HL-60/S4 (cell line): ENCODE measurements around the gene AFAP1L2.

Experiments
- in situ Hi-C: fragments of 300-500 bp; cut with MboI; formaldehyde crosslinking; loops from 2 replicates; pipeline ENCODE4 v1.14.3; 2022; ENCODE audit warnings: low sequenced_read_pairs

Gene AFAP1L2

GRCh38 chr10:114404171-114405010, at the start of gene AFAP1L2:
AFAP1L2 (minus strand) TSS chr10:114404502; CDS start chr10:114404455, 47 bp downstream.
- in situ Hi-C loops, result no loop called here

- in situ Hi-C loops, result no loop called here
Measured at GRCh38 chr10:114453576-114453975, 49.3 kb upstream of the AFAP1L2 start.

- in situ Hi-C loops, result no loop called here
Measured at GRCh38 chr10:114448897-114449296, 44.6 kb upstream of the AFAP1L2 start.

GRCh38 chr10:114445332-114445731, 41.0 kb upstream of the AFAP1L2 start:
- in situ Hi-C loops, result no loop called here

GRCh38 chr10:114444819-114445218, 40.5 kb upstream of the AFAP1L2 start:
- in situ Hi-C loops, result no loop called here

GRCh38 chr10:114442091-114442630, 37.9 kb upstream of the AFAP1L2 start:
- in situ Hi-C loops, result no loop called here

- in situ Hi-C loops, result no loop called here
Measured at GRCh38 chr10:114441107-114441506, 36.8 kb upstream of the AFAP1L2 start.

GRCh38 chr10:114437473-114438292, 33.4 kb upstream of the AFAP1L2 start:
- in situ Hi-C loops, result no loop called here

GRCh38 chr10:114436941-114437340, 32.6 kb upstream of the AFAP1L2 start:
- in situ Hi-C loops, result no loop called here

GRCh38 chr10:114432566-114433093, 28.3 kb upstream of the AFAP1L2 start:
- in situ Hi-C loops, result no loop called here

- in situ Hi-C loops, result no loop called here
Measured at GRCh38 chr10:114431414-114432135, 27.3 kb upstream of the AFAP1L2 start.

- in situ Hi-C loops, result no loop called here
Measured at GRCh38 chr10:114430688-114431413, 26.5 kb upstream of the AFAP1L2 start.

- in situ Hi-C loops, result no loop called here
Measured at GRCh38 chr10:114429581-114430335, 25.5 kb upstream of the AFAP1L2 start.

- in situ Hi-C loops, result no loop called here
Measured at GRCh38 chr10:114427124-114427852, 23.0 kb upstream of the AFAP1L2 start.

GRCh38 chr10:114426476-114426875, 22.2 kb upstream of the AFAP1L2 start:
- in situ Hi-C loops, result no loop called here

GRCh38 chr10:114420811-114421485, 16.6 kb upstream of the AFAP1L2 start:
- in situ Hi-C loops, result no loop called here

- in situ Hi-C loops, result no loop called here
Measured at GRCh38 chr10:114418109-114418508, 13.8 kb upstream of the AFAP1L2 start.
